ENCODE measurements around the gene CTSZ. TPM values are rescaled to one million over a fixed set of nuclear protein-coding genes. Genes with fewer than 3 reads are reported as not detected.
A peak's percentile ranks its signal among the peaks of the same experiment; 100 is the strongest.
"Not testable (repeated sequence)": the region's sequence is repeated elsewhere in the genome, so short reads cannot be mapped to it uniquely, and the experiment has no call there.

Gene CTSZ
- total RNA-seq, 3 donors from 2014 or later = 135 to 238 (median 181) TPM

- DNase-seq (ENCODE audit: low spot score in 2 of 2) = peak; percentile 87 to 89
- Histone ChIP-seq H3K9me3 (no peaks in the 10 kb centered on the region), H3K4me1 (peaks cover 0 to 4% of the 10 kb centered on the region in 2 donors), H3K4me3 (peak overlapping the region; percentile 71 to 90 (median 87)), H3K36me3 (no peaks in the 10 kb centered on the region), H3K27me3 (no peaks in the 10 kb centered on the region), H3K27ac (peak overlapping the region; percentile 90)
- TF ChIP-seq POLR2AphosphoS5 (IDR thresholded peaks at IDR 0.05) (peak in 1 of 3 donors; percentile 7), POLR2A (IDR thresholded peaks at IDR 0.05) (no peak)
- intact Hi-C loops (cut with DNase I; ENCODE audit: low total_unique reads) = loop anchor here (5.0 kb wide), 1 partner anchor 61 kb away; the partner anchor contains the start of gene NELFCD
These were observed 36.0 kb upstream of the CTSZ start for GRCh38 chr20:59042796-59043631.

GRCh38 chr20:59042151-59042795 is 35.2 kb upstream of the CTSZ start, which contains the start of gene PRELID3B:
PRELID3B (minus strand) TSS chr20:59042786; CDS start chr20:59042730, 56 bp downstream.
- no peak for DNase-seq (ENCODE audit: low spot score in 2 of 2)
- Histone ChIP-seq H3K4me1 (peaks cover 0 to 4% of the 10 kb centered on the region in 2 donors), H3K9me3 (no peaks in the 10 kb centered on the region), H3K27me3 (no peaks in the 10 kb centered on the region), H3K27ac (peak within 1 kb of the TSS; percentile 90), H3K4me3 (peak within 1 kb of the TSS; percentile 71 to 90 (median 87)), H3K36me3 (no peaks in the 10 kb centered on the region)
- intact Hi-C loops (cut with DNase I; ENCODE audit: low total_unique reads) = loop anchor here (5.0 kb wide), 1 partner anchor 60 kb away; the partner anchor contains the start of gene NELFCD
- TF ChIP-seq POLR2AphosphoS5 (IDR thresholded peaks at IDR 0.05) = peak in 2 of 3 donors; percentile 37 to 51
- TF ChIP-seq POLR2A (IDR thresholded peaks at IDR 0.05) = no peak
- no peak for TF ChIP-seq CTCF (IDR thresholded peaks at IDR 0.05)

GRCh38 chr20:59041487-59041886 is 34.4 kb upstream of the CTSZ start:
- intact Hi-C loops (cut with DNase I; ENCODE audit: low total_unique reads) = loop anchor here (5.0 kb wide), 1 partner anchor 59 kb away; the partner anchor contains the start of gene NELFCD
- peak overlapping the region in 2 of 3 donors; percentile 71 to 90 for H3K4me3 ChIP-seq
- peak overlapping the region in 1 of 2 donors; percentile 90 for H3K27ac ChIP-seq
- not testable (repeated sequence) for H3K4me1 ChIP-seq; H3K27me3 ChIP-seq; H3K9me3 ChIP-seq; H3K36me3 ChIP-seq; DNase-seq (ENCODE audit: low spot score in 2 of 2)

GRCh38 chr20:59040667-59041066 is 33.6 kb upstream of the CTSZ start:
- intact Hi-C loops (cut with DNase I; ENCODE audit: low total_unique reads) = loop anchor here (5.0 kb wide), 1 partner anchor 58 kb away; the partner anchor contains the start of gene NELFCD
- no peak for DNase-seq (ENCODE audit: low spot score in 2 of 2)
- H3K4me3 ChIP-seq = no peak overlapping the region
- peaks cover 0 to 4% of the 10 kb centered on the region in 2 donors for H3K4me1 ChIP-seq
- H3K27me3 ChIP-seq = no peaks in the 10 kb centered on the region
- TF ChIP-seq POLR2A (IDR thresholded peaks at IDR 0.05) = no peak
- no peaks in the 10 kb centered on the region for H3K9me3 ChIP-seq
- no peaks in the 10 kb centered on the region for H3K36me3 ChIP-seq
- H3K27ac ChIP-seq = no peak overlapping the region

GRCh38 chr20:59039233-59039632 is 32.2 kb upstream of the CTSZ start:
- Histone ChIP-seq H3K27me3 (no peaks in the 10 kb centered on the region), H3K9me3 (no peaks in the 10 kb centered on the region), H3K4me1 (peaks cover 0 to 4% of the 10 kb centered on the region in 2 donors), H3K27ac (no peak overlapping the region), H3K36me3 (no peaks in the 10 kb centered on the region), H3K4me3 (no peak overlapping the region)
- intact Hi-C loops (cut with DNase I; ENCODE audit: low total_unique reads) = no loop called here
- no peak for DNase-seq (ENCODE audit: low spot score in 2 of 2)
- no peak for TF ChIP-seq CTCF (IDR thresholded peaks at IDR 0.05)
- TF ChIP-seq POLR2A (IDR thresholded peaks at IDR 0.05) = no peak
- TF ChIP-seq POLR2AphosphoS5 (IDR thresholded peaks at IDR 0.05) = no peak

GRCh38 chr20:59037386-59037785 is 30.3 kb upstream of the CTSZ start:
- H3K4me3 ChIP-seq = no peak overlapping the region
- no peaks in the 10 kb centered on the region for H3K27me3 ChIP-seq
- H3K27ac ChIP-seq = no peak overlapping the region
- no peak for DNase-seq (ENCODE audit: low spot score in 2 of 2)
- intact Hi-C loops (cut with DNase I; ENCODE audit: low total_unique reads) = no loop called here
- no peaks in the 10 kb centered on the region for H3K9me3 ChIP-seq
- H3K36me3 ChIP-seq = no peaks in the 10 kb centered on the region
- H3K4me1 ChIP-seq = peaks cover 0 to 4% of the 10 kb centered on the region in 2 donors
- TF ChIP-seq CTCF (IDR thresholded peaks at IDR 0.05) (no peak), POLR2A (IDR thresholded peaks at IDR 0.05) (no peak), POLR2AphosphoS5 (IDR thresholded peaks at IDR 0.05) (no peak)
